ENCODE results near the gene ZDHHC14. TPM values are rescaled to one million over a fixed set of nuclear protein-coding genes. Genes with fewer than 3 reads are reported as not detected.

ZDHHC14 gene
- total RNA-seq, 4 donors from 2014 or later: 11.4 to 20.8 (median 15.6) TPM

DNA sequence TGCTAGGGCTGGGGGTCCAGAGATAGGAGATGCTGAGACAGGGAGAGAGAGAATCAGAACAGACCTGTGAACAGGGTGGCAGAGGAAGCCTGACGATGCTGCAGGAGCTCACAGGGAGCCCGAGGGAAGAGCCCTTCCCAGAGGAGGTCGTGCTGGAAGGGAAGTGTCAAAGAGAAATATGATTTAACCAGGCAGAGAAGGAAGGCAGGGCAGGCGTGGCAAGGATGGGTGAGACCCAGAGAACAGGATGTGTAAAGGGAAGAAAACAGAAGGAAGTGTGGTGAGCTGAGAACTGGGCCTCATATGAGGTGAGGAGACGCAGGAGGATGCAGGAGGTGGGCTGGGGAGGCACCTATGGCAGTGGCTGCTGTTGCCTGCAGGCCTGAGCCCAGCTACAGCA, 105.6 kb downstream of the ZDHHC14 start:
- Histone ChIP-seq H3K27me3 (no peaks in the 10 kb centered on the region), H3K4me3 (no peak overlapping the region), H3K9me3 (no peaks in the 10 kb centered on the region), H3K36me3 (no peaks in the 10 kb centered on the region), H3K4me1 (no peaks in the 10 kb centered on the region), H3K27ac (no peak overlapping the region)
- TF ChIP-seq, protein P1, sequence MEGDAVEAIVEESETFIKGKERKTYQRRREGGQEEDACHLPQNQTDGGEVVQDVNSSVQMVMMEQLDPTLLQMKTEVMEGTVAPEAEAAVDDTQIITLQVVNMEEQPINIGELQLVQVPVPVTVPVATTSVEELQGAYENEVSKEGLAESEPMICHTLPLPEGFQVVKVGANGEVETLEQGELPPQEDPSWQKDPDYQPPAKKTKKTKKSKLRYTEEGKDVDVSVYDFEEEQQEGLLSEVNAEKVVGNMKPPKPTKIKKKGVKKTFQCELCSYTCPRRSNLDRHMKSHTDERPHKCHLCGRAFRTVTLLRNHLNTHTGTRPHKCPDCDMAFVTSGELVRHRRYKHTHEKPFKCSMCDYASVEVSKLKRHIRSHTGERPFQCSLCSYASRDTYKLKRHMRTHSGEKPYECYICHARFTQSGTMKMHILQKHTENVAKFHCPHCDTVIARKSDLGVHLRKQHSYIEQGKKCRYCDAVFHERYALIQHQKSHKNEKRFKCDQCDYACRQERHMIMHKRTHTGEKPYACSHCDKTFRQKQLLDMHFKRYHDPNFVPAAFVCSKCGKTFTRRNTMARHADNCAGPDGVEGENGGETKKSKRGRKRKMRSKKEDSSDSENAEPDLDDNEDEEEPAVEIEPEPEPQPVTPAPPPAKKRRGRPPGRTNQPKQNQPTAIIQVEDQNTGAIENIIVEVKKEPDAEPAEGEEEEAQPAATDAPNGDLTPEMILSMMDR (IDR thresholded peaks at IDR 0.05): no peak
- TF ChIP-seq EP300 (IDR thresholded peaks at IDR 0.05) (no peak), POLR2A (IDR thresholded peaks at IDR 0.05) (no peak)
- WGBS, 2 donors: 68 to 71% methylated on average over 5 of the region's 5 CpGs
- no peak for DNase-seq (ENCODE audit: low spot score in 2 of 2)

DNA sequence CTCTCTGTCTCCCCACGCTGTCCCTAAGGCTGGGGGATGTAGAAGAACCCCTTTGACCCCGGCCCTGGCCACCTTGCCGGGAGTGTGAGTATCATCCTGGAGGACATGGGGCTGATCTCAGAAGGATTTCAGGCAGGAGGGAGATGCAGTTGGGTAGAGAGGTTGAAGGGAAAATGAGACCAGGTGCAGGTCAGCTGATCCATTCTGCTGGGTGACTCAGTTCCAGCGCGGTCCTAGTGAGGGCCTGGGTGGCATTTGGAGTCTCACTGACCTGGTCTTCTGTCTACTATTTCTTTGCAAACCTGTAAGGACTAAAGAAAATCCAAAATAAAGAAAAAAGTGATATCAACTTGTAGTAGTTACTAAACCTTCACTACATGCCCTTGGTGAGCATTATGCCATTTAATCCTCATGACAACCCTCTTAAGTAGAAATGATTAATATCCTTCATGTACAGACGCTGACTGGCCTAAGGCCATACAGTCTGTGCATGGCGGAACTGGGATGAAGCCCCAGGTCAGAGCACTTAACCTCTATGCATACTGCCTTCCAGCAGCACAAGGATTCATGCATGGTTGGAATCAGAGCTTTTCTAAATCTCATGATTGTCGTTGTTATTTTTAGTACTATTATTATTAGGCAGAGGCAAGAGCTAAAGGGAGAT, 106.3 kb downstream of the ZDHHC14 start:
- H3K27me3 ChIP-seq: no peaks in the 10 kb centered on the region
- TF ChIP-seq, protein P1 (IDR thresholded peaks at IDR 0.05): no peak
- no peaks in the 10 kb centered on the region for H3K4me1 ChIP-seq
- H3K4me3 ChIP-seq: no peak overlapping the region
- 85 to 94% methylated on average over 8 of the region's 8 CpGs for WGBS, 2 donors
- H3K9me3 ChIP-seq: no peaks in the 10 kb centered on the region
- DNase-seq (ENCODE audit: low spot score in 2 of 2): no peak
- H3K27ac ChIP-seq: no peak overlapping the region
- H3K36me3 ChIP-seq: no peaks in the 10 kb centered on the region

DNA sequence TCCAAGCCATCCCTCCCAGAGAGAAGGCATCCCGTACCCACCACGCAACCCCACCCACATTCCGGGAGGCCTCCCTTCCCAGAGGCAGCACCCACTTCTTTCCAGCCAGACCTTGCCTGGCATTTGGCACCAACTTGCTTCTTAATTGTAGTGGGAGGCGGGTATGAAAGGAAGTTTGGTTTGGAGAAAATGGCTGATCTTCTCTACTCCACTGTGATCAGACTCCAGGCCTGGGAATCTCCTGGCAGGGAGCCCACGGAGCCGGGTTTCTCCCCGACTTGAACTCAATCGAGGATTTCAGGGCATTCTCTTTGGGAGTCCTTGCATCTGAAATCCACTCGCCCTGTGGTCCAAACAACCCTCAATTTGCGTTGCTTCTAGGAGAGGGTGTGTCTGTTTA, 107.1 kb downstream of the ZDHHC14 start:
- WGBS, 2 donors: 52 to 53% methylated on average over 10 of the region's 10 CpGs
- no peak overlapping the region for H3K4me3 ChIP-seq
- no peaks in the 10 kb centered on the region for H3K9me3 ChIP-seq
- no peaks in the 10 kb centered on the region for H3K27me3 ChIP-seq
- DNase-seq (ENCODE audit: low spot score in 2 of 2): no peak
- TF ChIP-seq EP300 (IDR thresholded peaks at IDR 0.05) (no peak), POLR2A (IDR thresholded peaks at IDR 0.05) (no peak)
- TF ChIP-seq, protein P1 (IDR thresholded peaks at IDR 0.05): no peak
- no peaks in the 10 kb centered on the region for H3K36me3 ChIP-seq
- H3K27ac ChIP-seq: no peak overlapping the region
- H3K4me1 ChIP-seq: no peaks in the 10 kb centered on the region

DNA sequence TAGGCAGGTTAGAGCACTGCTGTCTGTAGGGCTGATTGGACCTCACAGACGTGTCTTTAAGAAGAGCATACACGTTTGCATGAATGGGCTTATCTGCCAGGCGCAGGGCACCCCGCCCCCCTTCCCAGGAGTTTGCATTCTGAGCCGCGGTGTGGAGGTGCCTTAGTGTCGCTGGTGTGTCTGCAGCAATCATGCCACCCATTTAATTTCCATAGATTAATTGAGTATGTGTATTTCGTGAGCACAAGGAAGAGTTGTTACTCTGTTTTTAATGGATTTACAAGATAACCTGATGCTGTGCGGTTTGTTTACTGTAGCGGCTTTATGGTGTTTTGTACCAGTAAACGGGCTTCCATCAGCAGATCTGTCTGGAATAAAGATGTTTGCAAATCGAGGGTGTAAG, 107.7 kb downstream of the ZDHHC14 start:
- no peak overlapping the region for H3K4me3 ChIP-seq
- no peak for TF ChIP-seq POLR2A (IDR thresholded peaks at IDR 0.05)
- TF ChIP-seq EP300 (IDR thresholded peaks at IDR 0.05): no peak
- TF ChIP-seq, protein P1 (IDR thresholded peaks at IDR 0.05): no peak
- no peaks in the 10 kb centered on the region for H3K36me3 ChIP-seq
- 75 to 83% methylated on average over 12 of the region's 12 CpGs for WGBS, 2 donors
- DNase-seq (ENCODE audit: low spot score in 2 of 2): no peak
- no peaks in the 10 kb centered on the region for H3K4me1 ChIP-seq
- H3K27me3 ChIP-seq: no peaks in the 10 kb centered on the region
- no peaks in the 10 kb centered on the region for H3K9me3 ChIP-seq
- no peak overlapping the region for H3K27ac ChIP-seq

DNA sequence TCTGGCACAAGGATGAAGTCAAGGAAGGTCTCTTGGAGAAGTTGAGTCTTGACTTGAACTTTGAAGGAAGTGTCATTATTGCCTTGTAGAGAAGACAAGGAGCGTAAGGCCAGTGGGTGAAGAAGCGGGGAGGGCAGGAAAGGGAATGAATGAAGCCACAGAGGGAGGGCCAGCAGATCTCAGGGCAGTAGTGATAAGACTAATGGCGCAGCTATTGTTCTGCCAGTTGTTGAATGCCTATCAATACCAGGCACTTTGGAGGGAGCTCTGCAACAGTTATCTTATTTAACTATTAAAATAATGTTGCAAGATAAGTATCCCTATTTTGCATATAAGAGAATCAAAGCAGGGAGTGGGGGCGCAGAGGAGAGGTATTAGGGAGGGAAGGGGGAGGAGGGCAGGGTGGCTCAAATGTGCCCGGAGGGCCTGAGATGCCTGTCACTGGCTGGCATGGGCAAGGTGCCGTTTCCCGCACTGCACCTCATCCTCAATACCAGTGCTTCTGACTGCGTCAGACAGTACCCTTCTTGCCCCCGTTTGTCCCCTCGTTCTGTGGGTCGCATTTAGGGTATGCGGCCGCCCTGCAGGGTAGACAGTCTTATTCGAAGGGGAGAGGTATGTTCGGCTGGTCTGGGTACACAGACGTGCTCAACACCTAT, 109.8 kb downstream of the ZDHHC14 start:
- Histone ChIP-seq H3K27me3 (no peaks in the 10 kb centered on the region), H3K36me3 (no peaks in the 10 kb centered on the region), H3K4me3 (no peak overlapping the region), H3K27ac (no peak overlapping the region), H3K4me1 (no peaks in the 10 kb centered on the region), H3K9me3 (no peaks in the 10 kb centered on the region)
- no peak for TF ChIP-seq POLR2A (IDR thresholded peaks at IDR 0.05)
- TF ChIP-seq EP300 (IDR thresholded peaks at IDR 0.05): no peak
- TF ChIP-seq, protein P1 (IDR thresholded peaks at IDR 0.05): no peak
- no peak for DNase-seq (ENCODE audit: low spot score in 2 of 2)
- WGBS, 2 donors: 90 to 94% methylated on average over 16 of the region's 16 CpGs
